ENCODE data around the gene GARIN5B. TPM values are rescaled to one million over a fixed set of nuclear protein-coding genes. Genes with fewer than 3 reads are reported as not detected.

Gene GARIN5B
- total and polyA plus RNA-seq, 2 of the 4 experiments (the other 2 are of a cell fraction) = not detected

GRCh38 chr19:55373306-55373992 is 10.4 kb upstream of the GARIN5B start:
- Histone ChIP-seq H3K18ac (ENCODE audit: low read depth, low read length) (peak overlapping the region; percentile 91), H4K20me1 (ENCODE audit: insufficient read depth, low read length) (peaks cover 12% of the 10 kb centered on the region), H2AK9ac (replicated peaks; ENCODE audit: low read depth, low read length, poor library complexity) (peak overlapping the region; percentile 99), H2BK120ac (ENCODE audit: low read depth, low read length) (peak overlapping the region; percentile 91), H2AK5ac (ENCODE audit: low read depth, low read length) (peak overlapping the region; percentile 98), H2BK20ac (ENCODE audit: low read depth, low read length) (peak overlapping the region; percentile 89), H4K8ac (ENCODE audit: low read depth in 2 of 2, low read length in 2 of 2) (peak overlapping the region; percentile 82 to 86), H3K27me3 (ENCODE audit: control insufficient read depth, insufficient read depth, low read length) (no peaks in the 10 kb centered on the region), H3K4me3 (ENCODE audit: insufficient read depth, low read depth, low read length) (no peak overlapping the region), H3K79me1 (ENCODE audit: low read depth in 1 of 2, low read length in 2 of 2) (peaks cover 5 to 32% of the 10 kb centered on the region in 2 experiments; a peak in 3 of 4 replicates), H2BK15ac (ENCODE audit: low read depth, low read length) (peak overlapping the region; percentile 69; the same call in 1 of the 3 replicates), H3K27ac (ENCODE audit: insufficient read depth, low read length) (peak overlapping the region; percentile 96), H3K4ac (ENCODE audit: low read depth, low read length) (peak overlapping the region; percentile 82), H2AFZ (replicated peaks; ENCODE audit: low read length, poor library complexity) (peak overlapping the region; percentile 93), H3K9me3 (ENCODE audit: control insufficient read depth, insufficient read depth, low read length) (no peaks in the 10 kb centered on the region), H4K91ac (ENCODE audit: insufficient read depth, low read depth, low read length) (peak overlapping the region; percentile 98), H4K5ac (ENCODE audit: low read depth, low read length) (peak overlapping the region; percentile 76), H3K9me1 (ENCODE audit: insufficient read depth, low read length) (peaks cover 13% of the 10 kb centered on the region; the same call in 1 of the 2 replicates), H3K4me1 (ENCODE audit: control insufficient read depth, insufficient read depth, low read length) (peaks cover 40% of the 10 kb centered on the region), H3K4me2 (ENCODE audit: low read depth, low read length) (0 out of 2 replicates have a peak overlapping the region, but pooled peaks have one; percentile 38), H3K56ac (ENCODE audit: extremely low read depth, insufficient read depth, low read length) (peak overlapping the region; percentile 72), H3K14ac (replicated peaks; ENCODE audit: low read depth, low read length) (peak overlapping the region; percentile 83), H2BK5ac (ENCODE audit: low read depth, low read length, poor library complexity, severe bottlenecking) (peak overlapping the region; percentile 96), H3K36me3 (ENCODE audit: control insufficient read depth, insufficient read depth, low read length) (peaks cover 4% of the 10 kb centered on the region; the same call in 1 of the 2 replicates), H3K9ac (ENCODE audit: low read depth, low read length) (peak overlapping the region; percentile 58), H3K23ac (ENCODE audit: low read depth, low read length) (peak overlapping the region; percentile 61)
- TF ChIP-seq BHLHE40 (IDR thresholded peaks at IDR 0.05; ENCODE audit: low read depth, low read length) (no peak), MXI1 (IDR thresholded peaks at IDR 0.05; ENCODE audit: borderline replicate concordance, low read depth, low read length) (no peak), SMC3 (IDR thresholded peaks at IDR 0.05; ENCODE audit: low read depth, low read length) (no peak), CHD1 (IDR thresholded peaks at IDR 0.05; ENCODE audit: low read depth, low read length) (no peak), NFE2L2 (IDR thresholded peaks at IDR 0.05; ENCODE audit: low read depth, low read length) (no peak), FOS (IDR thresholded peaks at IDR 0.05; ENCODE audit: low read depth, low read length) (no peak)
- TF ChIP-seq, protein P1, sequence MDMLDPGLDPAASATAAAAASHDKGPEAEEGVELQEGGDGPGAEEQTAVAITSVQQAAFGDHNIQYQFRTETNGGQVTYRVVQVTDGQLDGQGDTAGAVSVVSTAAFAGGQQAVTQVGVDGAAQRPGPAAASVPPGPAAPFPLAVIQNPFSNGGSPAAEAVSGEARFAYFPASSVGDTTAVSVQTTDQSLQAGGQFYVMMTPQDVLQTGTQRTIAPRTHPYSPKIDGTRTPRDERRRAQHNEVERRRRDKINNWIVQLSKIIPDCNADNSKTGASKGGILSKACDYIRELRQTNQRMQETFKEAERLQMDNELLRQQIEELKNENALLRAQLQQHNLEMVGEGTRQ (IDR thresholded peaks at IDR 0.05; ENCODE audit: low read depth, low read length) = no peak
- TF ChIP-seq, protein P2, sequence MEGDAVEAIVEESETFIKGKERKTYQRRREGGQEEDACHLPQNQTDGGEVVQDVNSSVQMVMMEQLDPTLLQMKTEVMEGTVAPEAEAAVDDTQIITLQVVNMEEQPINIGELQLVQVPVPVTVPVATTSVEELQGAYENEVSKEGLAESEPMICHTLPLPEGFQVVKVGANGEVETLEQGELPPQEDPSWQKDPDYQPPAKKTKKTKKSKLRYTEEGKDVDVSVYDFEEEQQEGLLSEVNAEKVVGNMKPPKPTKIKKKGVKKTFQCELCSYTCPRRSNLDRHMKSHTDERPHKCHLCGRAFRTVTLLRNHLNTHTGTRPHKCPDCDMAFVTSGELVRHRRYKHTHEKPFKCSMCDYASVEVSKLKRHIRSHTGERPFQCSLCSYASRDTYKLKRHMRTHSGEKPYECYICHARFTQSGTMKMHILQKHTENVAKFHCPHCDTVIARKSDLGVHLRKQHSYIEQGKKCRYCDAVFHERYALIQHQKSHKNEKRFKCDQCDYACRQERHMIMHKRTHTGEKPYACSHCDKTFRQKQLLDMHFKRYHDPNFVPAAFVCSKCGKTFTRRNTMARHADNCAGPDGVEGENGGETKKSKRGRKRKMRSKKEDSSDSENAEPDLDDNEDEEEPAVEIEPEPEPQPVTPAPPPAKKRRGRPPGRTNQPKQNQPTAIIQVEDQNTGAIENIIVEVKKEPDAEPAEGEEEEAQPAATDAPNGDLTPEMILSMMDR (conservative IDR thresholded peaks at IDR 0.05; ENCODE audit: low read depth, low read length) = no peak
- BruUV-seq (replicated peaks) = no TSS peak
- in situ Hi-C loops (cut with MboI; ENCODE audit: low sequenced_read_pairs) (no loop called here), dilution Hi-C loops (cut with HindIII; ENCODE audit: low sequenced_read_pairs, unreplicated experiment) (no loop called here), intact Hi-C loops (cut with micrococcal nuclease) (no loop called here)
- DNase-seq = no peak
- POLR2A ChIA-PET (ENCODE audit: unreplicated experiment) = no interaction called here
- no peak for ATAC-seq (ENCODE audit: low read depth)
- WGBS, 2 experiments (ENCODE audit: extremely low coverage in 2 of 2, insufficient read length in 1 of 2) = 100% methylated on average over 1 of the region's 9 CpGs; no CpG with 5 or more reads in 1 of the 2 experiments
- CTCF ChIA-PET = no interaction called here
